ENCODE results near the gene MCMBP.

GRCh38 chr10:119801998-119802538 lies 70.6 kb downstream of the MCMBP start:
- no peak for TF ChIP-seq POLR2AphosphoS5 (IDR thresholded peaks at IDR 0.05; ENCODE audit: low read depth, low read length)
- no peak for TF ChIP-seq SPI1 (IDR thresholded peaks at IDR 0.05; ENCODE audit: low read depth, low read length)
- TF ChIP-seq POLR2A (IDR thresholded peaks at IDR 0.05; ENCODE audit: low read depth, low read length): no peak
- TF ChIP-seq TAF1 (IDR thresholded peaks at IDR 0.05; ENCODE audit: low read depth, low read length): no peak
- TF ChIP-seq PAX5 (IDR thresholded peaks at IDR 0.05; ENCODE audit: insufficient read depth, low read length, severe bottlenecking): no peak
- no peak for TF ChIP-seq POU2F2 (IDR thresholded peaks at IDR 0.05; ENCODE audit: low read depth, low read length)
